SK-N-SH (cell line): ENCODE results near the gene CRACR2A. TPM values are rescaled to one million over a fixed set of nuclear protein-coding genes. Genes with fewer than 3 reads are reported as not detected.

Source experiments
- CTCF ChIA-PET: fragments of 300-600, 350-600 bp; formaldehyde crosslinking; extraction: SDS; loops from one replicate; lab custom pipeline; 2021; lab: Yijun Ruan, JAX
- POLR2A ChIA-PET: fragments of 350-600 bp; sonication (Branson Sonifier 250); formaldehyde crosslinking; extraction: SDS; loops from one replicate; lab custom pipeline; 2020; ENCODE audit warnings: antibody characterized with exemption, inconsistent platforms; lab: Yijun Ruan, JAX
- DNase-seq: peaks from one replicate; pipeline ENCODE4 v3.0.0; 2012
- H2AFZ ChIP-seq: fragments of 200-600 bp; sonication (generic); 2 replicates; pipeline ENCODE4 v1.8.1; 2016; ENCODE audit warnings: antibody characterized with exemption, mild to moderate bottlenecking, low read depth
- H3F3A ChIP-seq: fragments of 200-600 bp; sonication (generic); replicated peaks from 2 replicates; pipeline ENCODE3; 2016; ENCODE audit warnings: antibody characterized with exemption, mild to moderate bottlenecking; ENCODE audit not compliant: insufficient read depth
- H3K27ac ChIP-seq, 2 experiments: fragments of 200-500 bp in 1 of 2; fragments of 200-600 bp in 1 of 2; sonication (Bioruptor generic) in 1 of 2; sonication (generic), shearing (Covaris generic) in 1 of 2; 2 replicates each; pipeline versions ENCODE4 v1.5.1 to v1.6.1; 2014 to 2016; ENCODE audit warnings: low read depth in 2 of 2, inconsistent platforms in 1 of 2, low read length in 1 of 2, mild to moderate bottlenecking in 1 of 2, mixed read lengths in 1 of 2
- H3K27me3 ChIP-seq: fragments of 200-600 bp; sonication (generic), shearing (Covaris generic); 2 replicates; pipeline ENCODE4 v1.6.1; 2016; ENCODE audit warnings: mixed run types; ENCODE audit not compliant: insufficient read depth
- H3K36me3 ChIP-seq, 2 experiments: fragments of 200-500 bp in 1 of 2; fragments of 200-600 bp in 1 of 2; sonication (Bioruptor generic) in 1 of 2; sonication (generic) in 1 of 2; replicated peaks in 1 of 2; 2 replicates each; pipeline versions ENCODE3 to v1.5.1; 2014 to 2016; ENCODE audit warnings: low read length in 1 of 2, mild to moderate bottlenecking in 1 of 2; ENCODE audit not compliant: insufficient read depth in 2 of 2, control insufficient read depth in 1 of 2
- H3K4me1 ChIP-seq, 2 experiments: fragments of 200-500 bp in 1 of 2; fragments of 200-600 bp in 1 of 2; sonication (Bioruptor generic) in 1 of 2; sonication (generic), shearing (Covaris generic) in 1 of 2; 2 replicates each; pipeline versions ENCODE4 v1.5.1 to v1.6.1; 2014 to 2016; ENCODE audit warnings: low read depth in 1 of 2, low read length in 1 of 2, mixed run types in 1 of 2; ENCODE audit not compliant: insufficient read depth in 2 of 2, control insufficient read depth in 1 of 2
- H3K4me2 ChIP-seq: fragments of 200-600 bp; sonication (generic), shearing (Covaris generic); 2 replicates; pipeline ENCODE4 v1.6.1; 2017; ENCODE audit warnings: mixed run types
- H3K4me3 ChIP-seq, 2 experiments: fragments of 200-500 bp in 1 of 2; fragments of 200-600 bp in 1 of 2; sonication (Bioruptor generic) in 1 of 2; sonication (generic), shearing (Covaris generic) in 1 of 2; 2 replicates each; pipeline versions ENCODE4 v1.5.1 to v1.8.1; 2014 to 2016; ENCODE audit warnings: low read depth in 2 of 2, inconsistent platforms in 1 of 2, low read length in 1 of 2, mild to moderate bottlenecking in 1 of 2, mixed read lengths in 1 of 2, moderate library complexity in 1 of 2
- H3K79me2 ChIP-seq: fragments of 200-600 bp; sonication (generic); 2 replicates; pipeline ENCODE4 v1.8.1; 2017; ENCODE audit warnings: mild to moderate bottlenecking; ENCODE audit not compliant: insufficient read depth
- H3K9ac ChIP-seq: fragments of 200-600 bp; sonication (generic); 2 replicates; pipeline ENCODE4 v1.6.1; 2017; ENCODE audit warnings: mixed run types
- H3K9me2 ChIP-seq: fragments of 200-600 bp; sonication (generic); 2 replicates; pipeline ENCODE4 v1.6.1; 2017; ENCODE audit warnings: mixed run types
- H3K9me3 ChIP-seq: fragments of 200-600 bp; sonication (generic); 2 replicates; pipeline ENCODE4 v1.6.1; 2017; ENCODE audit warnings: mixed run types, mild to moderate bottlenecking, moderate library complexity
- H4K20me1 ChIP-seq: fragments of 200-600 bp; sonication (generic); 2 replicates; pipeline ENCODE4 v1.6.1; 2017; ENCODE audit warnings: mild to moderate bottlenecking, mixed run types; ENCODE audit not compliant: insufficient read depth
- CTCF ChIP-seq: fragments of 200-600 bp; sonication (generic); IDR thresholded peaks from 2 replicates; pipeline ENCODE4 v1.6.1; 2017; ENCODE audit warnings: antibody characterized with exemption, mild to moderate bottlenecking, moderate library complexity
- ELF1 ChIP-seq: IDR thresholded peaks from 2 replicates; pipeline ENCODE4 v1.4.0; 2012
- EP300 ChIP-seq, 2 experiments: IDR thresholded peaks; 2 replicates each; pipeline versions ENCODE4 v1.4.0 to v1.6.1; 2012; ENCODE audit warnings: borderline replicate concordance in 1 of 2, low read depth in 1 of 2, low read length in 1 of 2
- EZH2phosphoT487 ChIP-seq: fragments of 200-600 bp; sonication (generic); IDR thresholded peaks from 2 replicates; pipeline ENCODE4 v1.6.1; 2017; ENCODE audit warnings: low read depth, mixed run types, mild to moderate bottlenecking, antibody characterized with exemption, moderate library complexity, borderline replicate concordance
- FOSL2 ChIP-seq: IDR thresholded peaks from 2 replicates; pipeline ENCODE4 v1.4.0; 2012; ENCODE audit warnings: low read depth, mild to moderate bottlenecking, moderate library complexity, borderline replicate concordance
- FOXJ3 ChIP-seq: sonication (generic); formaldehyde crosslinking; IDR thresholded peaks from 2 replicates; pipeline ENCODE4 v1.5.1; 2020; ENCODE audit warnings: mild to moderate bottlenecking, missing genetic modification reagents
- FOXM1 ChIP-seq: IDR thresholded peaks from 2 replicates; pipeline ENCODE4 v1.4.0; 2012; ENCODE audit warnings: low read depth, mild to moderate bottlenecking
- GATA2 ChIP-seq: sonication (generic); formaldehyde crosslinking; IDR thresholded peaks from 2 replicates; pipeline ENCODE4 v1.5.0; 2020; ENCODE audit warnings: mild to moderate bottlenecking, missing genetic modification reagents
- MAX ChIP-seq: IDR thresholded peaks from 2 replicates; pipeline ENCODE4 v1.4.0; 2012; ENCODE audit warnings: low read depth
- MEF2A ChIP-seq: IDR thresholded peaks from 2 replicates; pipeline ENCODE4 v1.4.0; 2012; ENCODE audit warnings: low read depth, borderline replicate concordance
- NFIC ChIP-seq: IDR thresholded peaks from 2 replicates; pipeline ENCODE4 v1.4.0; 2012; ENCODE audit warnings: borderline replicate concordance
- NRF1 ChIP-seq: IDR thresholded peaks from 2 replicates; pipeline ENCODE4 v1.6.1; 2012; ENCODE audit warnings: low read depth, mild to moderate bottlenecking, low read length
- POLR2AphosphoS5 ChIP-seq: IDR thresholded peaks from 2 replicates; pipeline ENCODE4 v1.6.1; 2012; ENCODE audit warnings: low read depth, low read length
- RAD21 ChIP-seq: IDR thresholded peaks from 2 replicates; pipeline ENCODE4 v1.6.1; 2012; ENCODE audit warnings: mild to moderate bottlenecking, low read length
- RFX5 ChIP-seq: IDR thresholded peaks from 2 replicates; pipeline ENCODE4 v1.6.1; 2012; ENCODE audit warnings: mild to moderate bottlenecking, improper control_type of control experiment, low read length
- RXRA ChIP-seq: IDR thresholded peaks from 2 replicates; pipeline ENCODE4 v1.4.0; 2012; ENCODE audit warnings: low read depth, mild to moderate bottlenecking, borderline replicate concordance
- SIN3A ChIP-seq: IDR thresholded peaks from 2 replicates; pipeline ENCODE4 v1.6.1; 2012; ENCODE audit warnings: low read depth, mild to moderate bottlenecking, low read length, moderate library complexity, borderline replicate concordance
- SMC3 ChIP-seq: IDR thresholded peaks from 2 replicates; pipeline ENCODE4 v1.6.1; 2012; ENCODE audit warnings: low read depth, low read length, improper control_type of control experiment
- TCF12 ChIP-seq: IDR thresholded peaks from 2 replicates; pipeline ENCODE4 v1.4.0; 2012
- TEAD4 ChIP-seq: IDR thresholded peaks from 2 replicates; pipeline ENCODE4 v1.4.0; 2012; ENCODE audit warnings: mild to moderate bottlenecking, borderline replicate concordance; ENCODE audit not compliant: insufficient read depth
- USF2 ChIP-seq: fragments of 150-350 bp; IDR thresholded peaks from 2 replicates; pipeline ENCODE4 v1.6.1; 2017; ENCODE audit warnings: antibody characterized with exemption, low read length, low read depth, borderline replicate concordance
- YY1 ChIP-seq: IDR thresholded peaks from 2 replicates; pipeline ENCODE4 v1.4.0; 2012; ENCODE audit warnings: low read depth, mild to moderate bottlenecking
- WGBS: methylation state at CpG from one replicate; pipeline ENCODE4 v1.1.6; 2017; ENCODE audit warnings: low lambda C conversion rate; 5-methylcytosine and 5-hydroxymethylcytosine counted together
- polyA plus RNA-seq, 3 experiments: library from polyadenylated mRNA; depleted of rRNA; stranded (reverse); fragments of >200 nt; gene quantifications; 2 replicates each; pipeline ENCODE4 v1.2.3, GENCODE V29; 2012
- TF ChIP-seq, protein P1 (sequence below): IDR thresholded peaks from 2 replicates; pipeline ENCODE4 v1.4.0; 2012; ENCODE audit warnings: low read depth, borderline replicate concordance
- TF ChIP-seq, protein P2 (sequence below): IDR thresholded peaks from 2 replicates; pipeline ENCODE4; 2012

CRACR2A gene
- polyA plus RNA-seq, 1 of the 3 experiments (the other 2 are of a cell fraction): 0.12 TPM

GRCh38 chr12:3728686-3729085, 24.2 kb downstream of the CRACR2A start:
- no peaks in the 10 kb centered on the region for H3K9me2 ChIP-seq
- no peak for DNase-seq
- no peaks in the 10 kb centered on the region for H3K9me3 ChIP-seq
- TF ChIP-seq FOXJ3 (no peak), ELF1 (no peak), RAD21 (no peak), FOXM1 (no peak), EP300 (IDR thresholded peaks at IDR 0.05; ENCODE audit: borderline replicate concordance in 1 of 2, low read depth in 1 of 2, low read length in 1 of 2) (no peak), MAX (no peak), NFIC (no peak)
- TF ChIP-seq, protein P1, sequence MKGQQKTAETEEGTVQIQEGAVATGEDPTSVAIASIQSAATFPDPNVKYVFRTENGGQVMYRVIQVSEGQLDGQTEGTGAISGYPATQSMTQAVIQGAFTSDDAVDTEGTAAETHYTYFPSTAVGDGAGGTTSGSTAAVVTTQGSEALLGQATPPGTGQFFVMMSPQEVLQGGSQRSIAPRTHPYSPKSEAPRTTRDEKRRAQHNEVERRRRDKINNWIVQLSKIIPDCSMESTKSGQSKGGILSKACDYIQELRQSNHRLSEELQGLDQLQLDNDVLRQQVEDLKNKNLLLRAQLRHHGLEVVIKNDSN: no peak
- no peaks in the 10 kb centered on the region for H3K79me2 ChIP-seq
- H3F3A ChIP-seq: no peaks in the 10 kb centered on the region
- no peak overlapping the region for H3K4me2 ChIP-seq
- H3K4me1 ChIP-seq: no peaks in the 10 kb centered on the region; a peak in 1 of 4 replicates
- no peak overlapping the region for H2AFZ ChIP-seq
- POLR2A ChIA-PET: no interaction called here
- no peaks in the 10 kb centered on the region for H4K20me1 ChIP-seq
- no peaks in the 10 kb centered on the region for H3K36me3 ChIP-seq
- 73% methylated on average over 6 of the region's 6 CpGs for WGBS
- H3K9ac ChIP-seq: no peak overlapping the region
- CTCF ChIA-PET: interaction anchor here (1.1 to 1.8 kb wide), 2 partner anchors 75 to 428 kb away, joined by 3 to 4 read pairs; no protein-coding TSS in a partner anchor
- H3K27me3 ChIP-seq: no peaks in the 10 kb centered on the region; the same call in 1 of the 2 replicates
- H3K27ac ChIP-seq: no peak overlapping the region
- no peak overlapping the region for H3K4me3 ChIP-seq

GRCh38 chr12:3727877-3728632, 24.9 kb downstream of the CRACR2A start:
- Histone ChIP-seq H3K4me1 (no peaks in the 10 kb centered on the region; a peak in 1 of 4 replicates), H3K27me3 (no peaks in the 10 kb centered on the region; the same call in 1 of the 2 replicates), H2AFZ (no peak overlapping the region), H4K20me1 (no peaks in the 10 kb centered on the region), H3F3A (no peaks in the 10 kb centered on the region), H3K9me3 (no peaks in the 10 kb centered on the region), H3K36me3 (no peaks in the 10 kb centered on the region), H3K79me2 (no peaks in the 10 kb centered on the region), H3K9ac (no peak overlapping the region), H3K4me2 (no peak overlapping the region), H3K9me2 (no peaks in the 10 kb centered on the region), H3K4me3 (no peak overlapping the region), H3K27ac (no peak overlapping the region)
- DNase-seq: no peak
- ChIA-PET CTCF (interaction anchor here (1.1 kb wide), 1 partner anchor 427 kb away, joined by 3 read pairs; no protein-coding TSS in a partner anchor), POLR2A (no interaction called here)
- no peak for TF ChIP-seq FOXM1
- no peak for TF ChIP-seq ELF1
- no peak for TF ChIP-seq RXRA
- TF ChIP-seq EZH2phosphoT487: no peak
- no peak for TF ChIP-seq RAD21
- no peak for TF ChIP-seq GATA2 (CRISPR knock-in tag)
- TF ChIP-seq TEAD4: no peak
- TF ChIP-seq POLR2AphosphoS5: no peak
- TF ChIP-seq YY1: no peak
- no peak for TF ChIP-seq NRF1
- TF ChIP-seq FOXJ3: no peak
- TF ChIP-seq SMC3: no peak
- TF ChIP-seq TCF12: no peak
- TF ChIP-seq CTCF: no peak
- TF ChIP-seq, protein P2, sequence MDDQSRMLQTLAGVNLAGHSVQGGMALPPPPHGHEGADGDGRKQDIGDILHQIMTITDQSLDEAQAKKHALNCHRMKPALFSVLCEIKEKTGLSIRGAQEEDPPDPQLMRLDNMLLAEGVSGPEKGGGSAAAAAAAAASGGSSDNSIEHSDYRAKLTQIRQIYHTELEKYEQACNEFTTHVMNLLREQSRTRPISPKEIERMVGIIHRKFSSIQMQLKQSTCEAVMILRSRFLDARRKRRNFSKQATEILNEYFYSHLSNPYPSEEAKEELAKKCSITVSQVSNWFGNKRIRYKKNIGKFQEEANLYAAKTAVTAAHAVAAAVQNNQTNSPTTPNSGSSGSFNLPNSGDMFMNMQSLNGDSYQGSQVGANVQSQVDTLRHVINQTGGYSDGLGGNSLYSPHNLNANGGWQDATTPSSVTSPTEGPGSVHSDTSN: no peak
- no peak for TF ChIP-seq USF2
- TF ChIP-seq SIN3A: no peak
- no peak for TF ChIP-seq RFX5
- no peak for TF ChIP-seq MEF2A
- TF ChIP-seq FOSL2: no peak
- 64% methylated on average over 8 of the region's 8 CpGs for WGBS
